Activated naive CD8-positive, alpha-beta T cell (primary cell): ENCODE data around the gene RAB8B.
A peak's percentile ranks its signal among the peaks of the same experiment; 100 is the strongest.

Experiments used
- H3K27ac Mint-ChIP-seq: one replicate; pipeline ENCODE4 v1.8.0; 2021; ENCODE audit warnings: mixed read lengths
- H3K27me3 Mint-ChIP-seq: one replicate; pipeline ENCODE4 v1.8.0; 2021; ENCODE audit warnings: mixed read lengths
- H3K36me3 Mint-ChIP-seq: one replicate; pipeline ENCODE4 v1.8.0; 2021; ENCODE audit warnings: mixed read lengths
- H3K4me1 Mint-ChIP-seq: one replicate; pipeline ENCODE4 v1.8.0; 2021; ENCODE audit warnings: low read depth, mixed read lengths
- H3K4me3 Mint-ChIP-seq: one replicate; pipeline ENCODE4 v1.8.0; 2021; ENCODE audit warnings: mild to moderate bottlenecking, mixed read lengths
- H3K9me3 Mint-ChIP-seq: one replicate; pipeline ENCODE4 v1.8.0; 2021; ENCODE audit warnings: low read depth, mixed read lengths

Gene RAB8B

GRCh38 chr15:63169788-63170187 lies 19.6 kb upstream of the RAB8B start:
- Mint-ChIP-seq H3K9me3 (no peaks in the 10 kb centered on the region), H3K27ac (no peak overlapping the region), H3K27me3 (no peaks in the 10 kb centered on the region), H3K4me3 (no peak overlapping the region), H3K4me1 (peaks cover 5% of the 10 kb centered on the region), H3K36me3 (no peaks in the 10 kb centered on the region)

- H3K4me1 Mint-ChIP-seq = peaks cover 5% of the 10 kb centered on the region
- H3K4me3 Mint-ChIP-seq = no peak overlapping the region
- H3K36me3 Mint-ChIP-seq = no peaks in the 10 kb centered on the region
- H3K27me3 Mint-ChIP-seq = no peaks in the 10 kb centered on the region
- no peaks in the 10 kb centered on the region for H3K9me3 Mint-ChIP-seq
- no peak overlapping the region for H3K27ac Mint-ChIP-seq
Measured at GRCh38 chr15:63172376-63172775, 17.0 kb upstream of the RAB8B start.

- Mint-ChIP-seq H3K27ac (no peak overlapping the region), H3K4me1 (peaks cover 11% of the 10 kb centered on the region), H3K36me3 (no peaks in the 10 kb centered on the region), H3K9me3 (no peaks in the 10 kb centered on the region), H3K27me3 (no peaks in the 10 kb centered on the region), H3K4me3 (no peak overlapping the region)
Measured at GRCh38 chr15:63172851-63173451, 16.5 kb upstream of the RAB8B start.

GRCh38 chr15:63176302-63176701 lies 13.1 kb upstream of the RAB8B start:
- no peak overlapping the region for H3K27ac Mint-ChIP-seq
- H3K4me3 Mint-ChIP-seq = no peak overlapping the region
- H3K9me3 Mint-ChIP-seq = no peaks in the 10 kb centered on the region
- peaks cover 11% of the 10 kb centered on the region for H3K4me1 Mint-ChIP-seq
- H3K36me3 Mint-ChIP-seq = no peaks in the 10 kb centered on the region
- no peaks in the 10 kb centered on the region for H3K27me3 Mint-ChIP-seq

- peaks cover 11% of the 10 kb centered on the region for H3K4me1 Mint-ChIP-seq
- no peaks in the 10 kb centered on the region for H3K27me3 Mint-ChIP-seq
- no peaks in the 10 kb centered on the region for H3K36me3 Mint-ChIP-seq
- H3K4me3 Mint-ChIP-seq = no peak overlapping the region
- no peaks in the 10 kb centered on the region for H3K9me3 Mint-ChIP-seq
- peak overlapping the region; percentile 61 for H3K27ac Mint-ChIP-seq
Measured at GRCh38 chr15:63178034-63178433, 11.4 kb upstream of the RAB8B start.

GRCh38 chr15:63180746-63181145 lies 8.7 kb upstream of the RAB8B start:
- Mint-ChIP-seq H3K36me3 (no peaks in the 10 kb centered on the region), H3K27ac (no peak overlapping the region), H3K4me3 (no peak overlapping the region), H3K4me1 (peaks cover 11% of the 10 kb centered on the region), H3K27me3 (no peaks in the 10 kb centered on the region), H3K9me3 (no peaks in the 10 kb centered on the region)

GRCh38 chr15:63181648-63182047 lies 7.8 kb upstream of the RAB8B start:
- Mint-ChIP-seq H3K9me3 (no peaks in the 10 kb centered on the region), H3K27ac (no peak overlapping the region), H3K27me3 (no peaks in the 10 kb centered on the region), H3K4me1 (peaks cover 11% of the 10 kb centered on the region), H3K4me3 (no peak overlapping the region), H3K36me3 (no peaks in the 10 kb centered on the region)

- Mint-ChIP-seq H3K27ac (no peak overlapping the region), H3K9me3 (no peaks in the 10 kb centered on the region), H3K4me3 (no peak overlapping the region), H3K4me1 (peaks cover 12% of the 10 kb centered on the region), H3K27me3 (no peaks in the 10 kb centered on the region), H3K36me3 (no peaks in the 10 kb centered on the region)
Measured at GRCh38 chr15:63185206-63185605, 4.2 kb upstream of the RAB8B start.

GRCh38 chr15:63186065-63186464 lies 3.3 kb upstream of the RAB8B start:
- Mint-ChIP-seq H3K4me3 (no peak overlapping the region), H3K27ac (no peak overlapping the region), H3K9me3 (no peaks in the 10 kb centered on the region), H3K36me3 (peaks cover 7% of the 10 kb centered on the region), H3K27me3 (no peaks in the 10 kb centered on the region), H3K4me1 (peaks cover 12% of the 10 kb centered on the region)

- H3K9me3 Mint-ChIP-seq = no peaks in the 10 kb centered on the region
- no peaks in the 10 kb centered on the region for H3K27me3 Mint-ChIP-seq
- H3K4me1 Mint-ChIP-seq = peaks cover 28% of the 10 kb centered on the region
- H3K4me3 Mint-ChIP-seq = peak overlapping the region; percentile 100
- H3K36me3 Mint-ChIP-seq = peaks cover 7% of the 10 kb centered on the region
- no peak overlapping the region for H3K27ac Mint-ChIP-seq
Measured at GRCh38 chr15:63187589-63188226, 1.7 kb upstream of the RAB8B start.

- Mint-ChIP-seq H3K4me1 (peaks cover 34% of the 10 kb centered on the region), H3K36me3 (peaks cover 7% of the 10 kb centered on the region), H3K27me3 (no peaks in the 10 kb centered on the region), H3K27ac (peak overlapping the region; percentile 94), H3K4me3 (peak overlapping the region; percentile 100), H3K9me3 (no peaks in the 10 kb centered on the region)
Measured at GRCh38 chr15:63188247-63188925, 1.0 kb upstream of the RAB8B start.

GRCh38 chr15:63189941-63190768 lies 749 bp downstream of the RAB8B start:
- H3K4me3 Mint-ChIP-seq = peak overlapping the region; percentile 100
- peaks cover 8% of the 10 kb centered on the region for H3K36me3 Mint-ChIP-seq
- no peaks in the 10 kb centered on the region for H3K9me3 Mint-ChIP-seq
- peak overlapping the region; percentile 96 for H3K27ac Mint-ChIP-seq
- peaks cover 50% of the 10 kb centered on the region for H3K4me1 Mint-ChIP-seq
- H3K27me3 Mint-ChIP-seq = no peaks in the 10 kb centered on the region

- Mint-ChIP-seq H3K4me1 (peaks cover 58% of the 10 kb centered on the region), H3K4me3 (peak overlapping the region; percentile 100), H3K27ac (peak overlapping the region; percentile 98), H3K9me3 (no peaks in the 10 kb centered on the region), H3K27me3 (no peaks in the 10 kb centered on the region), H3K36me3 (peaks cover 10% of the 10 kb centered on the region)
Measured at GRCh38 chr15:63190769-63191649, 1.6 kb downstream of the RAB8B start.

- H3K36me3 Mint-ChIP-seq = peaks cover 10% of the 10 kb centered on the region
- H3K4me1 Mint-ChIP-seq = peaks cover 68% of the 10 kb centered on the region
- H3K27me3 Mint-ChIP-seq = no peaks in the 10 kb centered on the region
- H3K4me3 Mint-ChIP-seq = peak overlapping the region; percentile 100
- no peaks in the 10 kb centered on the region for H3K9me3 Mint-ChIP-seq
- peak overlapping the region; percentile 98 for H3K27ac Mint-ChIP-seq
Measured at GRCh38 chr15:63191895-63192618, 2.7 kb downstream of the RAB8B start.
